Activated naive CD8-positive, alpha-beta T cell treated with anti-CD3 and anti-CD28 coated beads for 36 hours (primary cell): ENCODE results near the gene KCNAB3. TPM values are rescaled to one million over a fixed set of nuclear protein-coding genes. Genes with fewer than 3 reads are reported as not detected.

Source experiments
- DNase-seq: peaks from one replicate; pipeline ENCODE4 v3.0.0; 2021
- H3K27ac Mint-ChIP-seq: one replicate; pipeline ENCODE4 v1.8.0; 2022; ENCODE audit warnings: mild to moderate bottlenecking, moderate library complexity, mixed read lengths
- H3K27me3 Mint-ChIP-seq: one replicate; pipeline ENCODE4 v1.8.0; 2022; ENCODE audit warnings: mild to moderate bottlenecking, mixed read lengths
- H3K36me3 Mint-ChIP-seq: one replicate; pipeline ENCODE4 v1.8.0; 2021; ENCODE audit warnings: mild to moderate bottlenecking, mixed read lengths
- H3K4me1 Mint-ChIP-seq: one replicate; pipeline ENCODE4 v1.8.0; 2021; ENCODE audit warnings: mixed read lengths
- H3K4me3 Mint-ChIP-seq: one replicate; pipeline ENCODE4 v1.8.0; 2022; ENCODE audit warnings: mild to moderate bottlenecking, moderate library complexity, mixed read lengths
- H3K9me3 Mint-ChIP-seq: one replicate; pipeline ENCODE4 v1.8.0; 2022; ENCODE audit warnings: mixed read lengths
- total RNA-seq, 2 experiments: library from RNA; stranded (reverse); gene quantifications; one replicate each; pipeline ENCODE4 v1.2.3, GENCODE V29; 2021

The KCNAB3 gene
- total RNA-seq, 2 experiments from 2014 or later = 7.5 to 8.4 TPM

GRCh38 chr17:7882068-7882467 lies 47.6 kb downstream of the KCNAB3 start:
- Mint-ChIP-seq H3K4me1 (no peaks in the 10 kb centered on the region), H3K9me3 (no peaks in the 10 kb centered on the region), H3K4me3 (no peak overlapping the region), H3K27ac (no peak overlapping the region), H3K36me3 (peaks cover 8% of the 10 kb centered on the region), H3K27me3 (no peaks in the 10 kb centered on the region)
- no peak for DNase-seq

- no peak overlapping the region for H3K4me3 Mint-ChIP-seq
- DNase-seq = no peak
- H3K27ac Mint-ChIP-seq = no peak overlapping the region
- H3K4me1 Mint-ChIP-seq = peaks cover under 1% of the 10 kb centered on the region
- no peaks in the 10 kb centered on the region for H3K27me3 Mint-ChIP-seq
- no peaks in the 10 kb centered on the region for H3K9me3 Mint-ChIP-seq
- H3K36me3 Mint-ChIP-seq = peaks cover 10% of the 10 kb centered on the region
These were observed 48.2 kb downstream of the KCNAB3 start for GRCh38 chr17:7881276-7882054.

- Mint-ChIP-seq H3K36me3 (peaks cover 12% of the 10 kb centered on the region), H3K9me3 (no peaks in the 10 kb centered on the region), H3K27ac (no peak overlapping the region), H3K4me3 (no peak overlapping the region), H3K4me1 (peaks cover 5% of the 10 kb centered on the region), H3K27me3 (no peaks in the 10 kb centered on the region)
- DNase-seq = no peak
These were observed 49.4 kb downstream of the KCNAB3 start for GRCh38 chr17:7880076-7880868.

GRCh38 chr17:7878234-7878633 lies 51.4 kb downstream of the KCNAB3 start:
- H3K9me3 Mint-ChIP-seq = no peaks in the 10 kb centered on the region
- DNase-seq = no peak
- H3K27me3 Mint-ChIP-seq = no peaks in the 10 kb centered on the region
- peaks cover 22% of the 10 kb centered on the region for H3K36me3 Mint-ChIP-seq
- no peak overlapping the region for H3K4me3 Mint-ChIP-seq
- no peak overlapping the region for H3K27ac Mint-ChIP-seq
- H3K4me1 Mint-ChIP-seq = peaks cover 9% of the 10 kb centered on the region

- peaks cover 11% of the 10 kb centered on the region for H3K4me1 Mint-ChIP-seq
- no peak for DNase-seq
- H3K27ac Mint-ChIP-seq = no peak overlapping the region
- H3K4me3 Mint-ChIP-seq = no peak overlapping the region
- peaks cover 26% of the 10 kb centered on the region for H3K36me3 Mint-ChIP-seq
- H3K9me3 Mint-ChIP-seq = no peaks in the 10 kb centered on the region
- H3K27me3 Mint-ChIP-seq = no peaks in the 10 kb centered on the region
These were observed 53.8 kb downstream of the KCNAB3 start for GRCh38 chr17:7875804-7876370.

- Mint-ChIP-seq H3K4me3 (no peak overlapping the region), H3K27me3 (no peaks in the 10 kb centered on the region), H3K9me3 (no peaks in the 10 kb centered on the region), H3K27ac (no peak overlapping the region), H3K36me3 (peaks cover 28% of the 10 kb centered on the region), H3K4me1 (peaks cover 21% of the 10 kb centered on the region)
- DNase-seq = no peak
These were observed 56.6 kb downstream of the KCNAB3 start for GRCh38 chr17:7873051-7873450.

Other genes with a start within 250 kb of the KCNAB3 start
- gene TP53, start 242.4 kb downstream of the KCNAB3 start, total RNA-seq = 100 to 1,000 TPM; 137 to 142 TPM
- 10 to 100 TPM; 22.8 to 27.4 TPM for gene WRAP53, start 241.4 kb downstream of the KCNAB3 start, total RNA-seq
- not detected for gene EFNB3, start 224.7 kb downstream of the KCNAB3 start, total RNA-seq
- gene DNAH2, start 212.1 kb downstream of the KCNAB3 start, total RNA-seq = under 1 TPM; 0.04 to 0.14 TPM
- gene KDM6B, start 95.6 kb downstream of the KCNAB3 start, total RNA-seq = 10 to 100 TPM; 44.5 to 47.6 TPM
- 1 to 10 TPM; 4.2 to 4.8 TPM for gene TMEM88, start 74.8 kb downstream of the KCNAB3 start, total RNA-seq
- 10 to 100 TPM; 65.2 to 66.6 TPM for gene NAA38, start 72.3 kb downstream of the KCNAB3 start, total RNA-seq
- gene CYB5D1, start 71.9 kb downstream of the KCNAB3 start, total RNA-seq = 10 to 100 TPM; 18.6 to 20.1 TPM
- gene CHD3, start 41.1 kb downstream of the KCNAB3 start, total RNA-seq = 100 to 1,000 TPM; 123 to 129 TPM
- 1 to 10 TPM; 4.0 to 4.1 TPM for gene RNF227, start 13.6 kb downstream of the KCNAB3 start, total RNA-seq
- 100 to 1,000 TPM; 131 to 143 TPM for gene TRAPPC1, start 2.1 kb upstream of the KCNAB3 start, total RNA-seq
- 10 to 100 TPM; 45.3 to 45.7 TPM for gene CNTROB, start 2.4 kb upstream of the KCNAB3 start, total RNA-seq
- not detected for gene GUCY2D, start 72.8 kb upstream of the KCNAB3 start, total RNA-seq
- under 1 TPM in 1 of 2 experiments, not detected in 1; 0.08 TPM for gene ALOX15B, start 109.2 kb upstream of the KCNAB3 start, total RNA-seq
- 1 to 10 TPM; 3.7 to 4.1 TPM for gene ALOX12B, start 157.9 kb upstream of the KCNAB3 start, total RNA-seq
- gene ALOXE3, start 188.7 kb upstream of the KCNAB3 start, total RNA-seq = under 1 TPM in 1 of 2 experiments, not detected in 1; 0.10 TPM
- gene HES7, start 194.2 kb upstream of the KCNAB3 start, total RNA-seq = 1 to 10 TPM; 1.9 to 2.0 TPM
- 10 to 100 TPM; 55.7 to 56.1 TPM for gene PER1, start 222.5 kb upstream of the KCNAB3 start, total RNA-seq
- 10 to 100 TPM; 27.7 to 28.4 TPM for gene VAMP2, start 233.1 kb upstream of the KCNAB3 start, total RNA-seq
- gene TMEM107, start 246.5 kb upstream of the KCNAB3 start, total RNA-seq = 10 to 100 TPM; 26.0 to 26.3 TPM